GM19395 (cell line): ENCODE measurements around the gene DICER1.

ENCODE experiments used
- ATAC-seq: cut with Tn5 transposase; IDR thresholded peaks from one replicate; pipeline ENCODE4 v1.9.1; 2021; ENCODE audit warnings: mild to moderate bottlenecking, moderate library complexity; ENCODE audit not compliant: unreplicated experiment

DICER1 gene

DNA sequence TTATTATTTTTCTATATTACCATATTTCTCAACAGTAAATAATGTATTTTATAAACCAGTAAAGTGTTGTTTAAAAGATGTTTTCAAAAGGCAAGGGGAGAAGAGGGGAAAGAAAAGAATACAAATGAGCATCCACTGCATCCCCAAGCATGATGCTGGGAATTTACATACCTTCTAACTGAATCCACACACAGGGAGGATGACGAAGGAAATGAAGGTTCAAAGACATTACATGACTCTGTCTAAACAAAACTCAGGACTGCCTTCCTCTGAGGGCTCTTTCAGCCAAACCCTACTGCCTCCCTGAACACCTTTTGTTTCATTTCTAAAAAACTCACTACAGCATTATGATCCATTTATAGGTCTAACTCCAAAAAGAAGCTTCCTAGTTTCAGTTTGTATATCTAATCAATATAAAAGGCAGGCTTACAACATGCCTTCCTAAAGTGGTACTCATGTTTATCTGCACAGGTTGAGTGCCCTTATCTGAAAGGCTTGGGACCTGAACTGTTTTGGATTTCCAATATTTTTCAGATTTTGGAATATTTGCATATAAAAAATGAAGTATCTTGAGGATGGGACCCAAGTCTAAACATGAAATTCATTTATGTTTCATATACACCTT lies 30.3 kb downstream of the DICER1 start:
- no peak for ATAC-seq

DNA sequence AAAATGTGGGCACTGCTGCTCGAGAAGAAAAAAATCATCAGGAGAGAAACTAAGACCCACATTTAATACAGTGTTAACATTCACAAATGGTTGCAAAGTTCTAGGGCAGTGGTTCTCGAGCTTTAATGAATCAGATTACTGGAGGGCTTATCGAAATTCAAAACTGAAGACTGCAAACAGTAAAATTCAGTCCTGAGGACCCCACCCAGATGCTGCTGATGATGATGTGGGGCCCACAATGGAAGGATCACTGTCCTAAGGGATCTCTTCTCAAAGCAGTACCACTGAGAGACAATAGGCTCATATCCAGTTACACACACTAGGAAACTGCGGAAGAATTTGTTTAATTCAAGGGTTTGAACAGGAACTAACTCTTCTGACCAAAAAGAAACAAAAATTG lies 31.4 kb downstream of the DICER1 start:
- ATAC-seq: no peak

DNA sequence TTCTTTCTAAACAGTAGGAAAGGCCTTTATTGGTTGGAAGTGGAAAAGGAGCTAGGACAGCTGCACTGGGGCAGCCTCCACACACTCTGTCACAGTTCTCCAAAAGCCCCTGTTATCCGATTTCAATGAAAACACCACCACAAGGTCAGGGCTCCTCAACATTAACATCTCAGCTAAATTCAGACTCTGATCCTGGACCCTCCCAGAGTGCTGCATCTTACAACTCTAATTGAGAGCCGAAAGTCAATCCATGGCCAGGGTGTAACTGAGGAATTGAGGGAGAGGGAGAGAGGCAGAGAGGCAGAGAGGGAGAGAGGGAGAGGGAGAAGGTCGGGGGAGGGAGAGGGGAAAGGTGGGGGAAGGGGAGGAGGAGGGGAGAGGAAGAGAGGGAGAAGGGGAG lies 32.1 kb downstream of the DICER1 start:
- no peak for ATAC-seq

DNA sequence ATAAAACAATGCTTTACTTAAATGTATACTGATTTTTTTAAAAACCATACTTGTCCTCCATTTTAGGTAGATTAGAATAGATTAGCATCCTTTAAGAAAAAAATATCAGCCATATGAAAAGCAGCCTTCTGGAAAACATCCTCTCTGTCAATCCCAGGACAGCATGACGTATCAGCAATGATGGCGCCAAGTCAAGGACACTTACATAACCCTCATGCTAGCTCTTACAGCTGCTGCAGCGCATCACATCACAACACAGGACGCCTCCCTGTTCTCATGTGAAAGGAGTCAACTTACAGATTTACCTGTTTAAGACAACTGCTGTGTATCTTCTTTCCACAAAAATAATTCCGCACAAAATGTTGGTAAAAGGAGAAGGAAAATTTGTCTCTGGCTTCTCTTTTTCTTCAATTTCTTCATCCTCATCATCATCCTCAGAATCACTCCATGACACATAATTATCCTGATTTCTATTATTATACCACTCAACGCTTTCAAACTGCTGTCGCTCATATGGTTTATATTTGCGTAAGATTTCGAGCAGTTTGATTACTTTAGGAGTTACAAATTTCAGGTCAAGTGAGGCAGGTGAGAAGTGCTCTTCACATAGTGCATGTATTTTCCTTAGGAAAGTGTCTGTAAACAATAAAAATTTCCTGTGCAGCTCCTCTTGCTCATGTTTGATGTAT lies 33.3 kb downstream of the DICER1 start:
- no peak for ATAC-seq

DNA sequence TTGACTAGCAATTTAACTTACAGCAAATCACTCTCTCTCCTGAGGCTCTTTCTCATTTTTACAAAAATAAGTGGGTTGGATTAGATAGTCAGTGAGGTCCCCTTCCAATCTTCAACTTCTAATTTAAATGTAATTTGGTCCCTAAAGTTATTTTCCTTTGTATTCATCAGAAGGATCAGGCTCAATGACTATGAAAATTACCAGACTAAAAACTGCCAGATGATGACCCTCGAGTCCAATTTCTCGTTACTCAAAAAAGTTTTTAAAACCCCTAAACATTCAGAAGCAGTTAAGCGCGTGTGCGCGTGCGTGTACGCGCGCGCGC lies 34.7 kb downstream of the DICER1 start:
- no peak for ATAC-seq

DNA sequence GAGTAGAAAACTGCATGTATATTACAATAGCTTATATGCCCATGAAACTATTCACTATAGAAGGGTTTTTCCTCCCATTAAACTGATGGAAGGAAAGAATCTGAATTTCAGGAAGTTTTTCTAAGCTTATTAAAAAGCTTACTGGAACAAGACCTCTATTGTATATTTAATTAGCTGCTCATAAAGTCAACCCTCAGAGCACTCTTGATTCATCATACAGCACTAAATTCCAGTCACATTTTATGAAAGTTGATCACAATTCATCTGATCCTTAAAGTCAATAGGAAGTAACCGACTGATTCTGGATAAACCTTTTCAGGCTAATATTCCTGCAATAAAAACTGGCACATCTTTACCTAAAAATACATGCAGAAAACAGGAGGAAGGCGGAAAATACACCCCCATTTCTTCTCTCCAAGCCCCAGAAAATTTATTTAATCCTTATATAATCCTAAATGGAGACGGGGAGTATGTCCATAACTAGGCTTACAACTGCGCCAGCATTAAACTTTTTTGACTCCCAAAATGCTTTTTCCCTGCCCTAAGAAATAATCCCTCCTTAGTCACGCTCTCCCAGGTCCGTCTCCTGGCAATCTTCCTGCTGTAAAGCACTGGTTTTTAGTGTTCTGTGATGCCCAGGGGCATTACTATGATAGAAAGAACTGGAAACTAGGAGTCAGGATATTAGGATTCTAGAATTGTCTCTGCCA lies 35.3 kb downstream of the DICER1 start:
- ATAC-seq: no peak

DNA sequence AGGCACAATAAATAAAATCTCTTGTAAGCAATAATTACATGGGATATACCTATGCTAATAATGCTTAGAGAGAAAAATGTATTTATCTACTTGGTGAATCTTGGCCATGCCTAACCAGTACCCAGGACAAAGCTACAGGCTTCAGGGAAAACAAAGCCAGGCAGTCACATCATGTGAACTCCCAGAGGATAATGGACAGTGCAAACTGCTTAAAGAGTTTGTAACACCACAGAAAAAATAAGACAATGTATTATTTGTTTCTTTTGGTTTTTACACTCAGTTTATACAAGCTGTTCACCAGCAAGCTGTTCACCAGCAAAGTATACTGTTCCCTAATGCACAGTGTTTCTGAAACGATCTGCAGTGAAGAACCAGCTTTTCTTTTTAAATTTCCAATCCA lies 38.0 kb downstream of the DICER1 start:
- ATAC-seq: no peak

DNA sequence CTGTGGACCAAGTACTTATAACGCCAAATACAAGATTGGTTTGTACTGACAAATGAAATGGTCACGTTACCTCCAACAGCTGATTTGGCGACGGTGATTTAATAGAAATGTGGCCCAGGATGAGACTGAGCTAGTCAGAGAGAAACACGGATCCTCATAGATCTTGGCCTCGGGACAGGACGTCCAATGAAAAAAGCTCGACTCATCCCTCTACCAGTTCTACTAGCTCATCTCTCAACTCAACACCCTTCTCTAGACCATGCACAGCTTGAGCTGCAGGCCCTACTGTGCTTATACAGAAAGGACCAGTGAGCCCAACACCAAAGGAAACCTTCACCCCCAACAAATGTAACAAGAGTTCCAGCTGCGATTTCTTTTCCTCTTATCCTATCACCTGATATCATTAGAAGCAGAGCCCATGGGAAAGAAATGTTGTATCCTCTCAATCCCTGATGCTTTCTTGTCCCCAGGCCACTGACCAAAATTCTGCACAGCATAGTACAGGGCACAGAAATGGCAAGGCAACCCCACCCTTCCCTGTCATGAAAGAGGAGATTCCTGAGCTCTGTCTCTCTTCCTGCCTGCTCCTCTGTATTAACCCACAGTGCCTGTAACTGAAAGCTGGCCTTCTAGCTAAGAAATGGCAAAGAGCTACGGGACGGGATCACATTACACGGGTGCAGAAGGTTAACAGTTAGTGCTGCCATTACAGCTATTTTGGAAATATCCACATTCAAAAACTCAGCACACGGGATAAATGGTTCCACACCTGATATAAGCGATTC lies 39.2 kb downstream of the DICER1 start:
- ATAC-seq: no peak

DNA sequence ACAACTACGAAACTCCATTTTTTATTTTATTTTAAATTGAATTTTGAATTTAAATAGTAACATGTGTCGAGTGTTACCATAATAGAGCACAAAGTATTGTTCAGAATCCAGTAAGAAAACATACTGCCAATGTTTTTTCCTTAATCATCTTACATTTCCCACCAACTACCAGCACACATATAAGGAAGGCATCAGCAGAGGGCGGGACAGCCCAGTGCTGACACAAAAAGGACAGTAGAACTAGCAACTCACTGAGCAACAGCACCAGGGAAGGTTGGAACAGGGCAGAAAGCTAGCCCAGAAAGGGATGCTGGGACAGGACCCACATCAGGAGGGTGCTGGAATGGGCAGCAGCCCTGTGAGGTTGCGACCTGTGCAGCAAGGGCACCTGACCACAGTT lies 43.9 kb downstream of the DICER1 start:
- no peak for ATAC-seq

DNA sequence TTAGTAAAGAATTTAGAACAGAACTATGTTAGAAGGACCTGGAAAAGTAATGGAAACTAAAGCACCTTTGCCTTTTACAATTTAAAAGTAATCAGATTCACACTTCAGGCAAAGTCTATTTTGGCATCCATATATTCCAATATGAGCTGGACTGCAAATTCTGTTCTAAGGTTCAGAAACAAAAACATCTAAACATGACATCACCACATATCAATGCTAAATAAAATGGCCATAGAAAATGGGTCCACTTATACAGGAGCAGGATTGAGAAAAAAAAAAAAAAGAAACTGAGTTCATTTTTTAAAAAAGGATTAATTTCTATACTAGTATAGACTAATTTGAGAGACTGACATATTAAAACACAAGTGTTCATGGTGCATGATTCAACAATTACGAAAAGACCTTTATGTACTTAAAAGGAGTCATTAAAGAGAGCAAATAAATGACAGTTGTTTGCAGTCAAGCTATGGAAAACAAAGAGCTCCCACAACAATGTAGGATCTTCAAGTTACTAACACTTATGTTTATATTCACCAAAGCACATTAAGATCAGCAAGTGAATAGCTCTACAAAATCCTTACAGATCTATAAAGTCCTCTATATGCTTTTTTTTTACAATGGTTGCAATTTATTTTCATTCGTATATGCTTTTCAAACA lies 45.7 kb downstream of the DICER1 start:
- no peak for ATAC-seq

DNA sequence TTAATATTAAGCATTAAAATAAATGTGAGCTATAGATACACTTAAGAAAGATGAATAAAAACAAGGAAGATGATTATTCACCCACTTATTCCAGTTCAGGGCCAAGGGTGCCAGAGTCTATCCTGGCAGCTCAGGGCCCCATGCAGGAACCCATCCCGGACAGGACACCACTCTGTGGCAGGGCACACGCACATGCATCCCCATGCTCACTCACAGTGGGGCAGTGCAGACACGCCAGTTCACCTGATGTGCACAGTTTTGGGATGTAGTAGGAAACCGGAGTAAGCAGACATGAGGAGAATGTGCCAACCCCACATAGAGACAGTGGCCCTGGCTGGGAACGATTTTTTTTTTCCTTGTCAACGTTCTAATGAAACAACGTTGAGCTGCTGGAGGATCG lies 47.2 kb downstream of the DICER1 start:
- no peak for ATAC-seq

DNA sequence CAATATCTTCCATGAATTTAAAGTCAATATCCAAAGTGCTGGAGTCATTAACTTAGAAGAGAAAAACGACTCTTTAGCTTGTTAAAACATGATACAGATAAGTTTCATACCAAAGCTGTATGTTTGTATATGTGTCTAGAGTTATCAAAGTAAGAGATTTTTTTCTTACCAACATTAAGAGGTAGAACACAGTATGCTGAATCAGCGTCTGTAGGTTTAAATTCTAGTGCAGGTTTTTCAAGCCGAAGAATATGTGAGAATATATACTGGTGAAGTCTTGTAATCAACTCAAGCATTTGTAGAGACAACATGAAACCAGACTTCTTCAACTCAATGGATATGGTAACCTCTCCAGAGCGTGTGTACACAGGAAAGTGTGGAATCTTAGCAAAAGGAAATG lies 49.6 kb downstream of the DICER1 start:
- no peak for ATAC-seq

DNA sequence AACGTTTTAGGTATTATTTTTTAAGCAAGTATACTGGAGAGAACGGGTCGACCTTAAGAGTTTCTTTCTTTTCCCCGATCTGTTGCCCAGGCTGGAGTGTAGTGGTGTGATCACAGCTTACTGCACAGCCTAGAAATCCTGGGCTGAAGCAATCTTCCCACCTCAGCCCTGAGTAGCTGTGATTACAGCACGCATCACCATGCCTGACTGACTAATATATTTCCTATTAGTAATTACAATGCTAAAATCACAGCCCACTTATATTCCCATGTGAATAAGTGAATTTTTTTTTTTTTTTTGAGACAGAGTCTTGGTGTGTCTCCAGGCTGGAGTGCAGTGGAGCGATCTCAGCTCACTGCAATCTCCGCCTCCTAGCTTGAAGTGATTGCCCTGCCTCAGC lies 50.4 kb downstream of the DICER1 start:
- ATAC-seq: no peak

DNA sequence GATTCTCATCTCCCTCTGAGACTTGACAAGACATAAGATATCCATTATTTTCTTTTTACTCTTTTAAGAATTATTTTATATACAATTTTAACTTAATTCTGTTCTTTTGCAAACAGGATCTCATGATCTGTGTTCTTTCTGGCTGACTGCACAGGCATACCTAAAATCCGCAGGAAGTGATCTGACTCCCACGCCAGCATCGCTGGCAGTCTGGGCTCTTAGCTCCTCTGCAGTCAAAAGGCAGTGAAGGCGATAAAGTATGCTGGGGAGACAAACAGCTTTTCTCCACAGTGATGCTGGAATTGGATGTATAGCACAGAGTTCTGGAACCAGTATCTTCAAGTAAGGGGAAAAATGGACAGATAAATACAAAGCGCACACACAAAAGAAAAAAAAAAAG lies 52.4 kb downstream of the DICER1 start:
- ATAC-seq: no peak

DNA sequence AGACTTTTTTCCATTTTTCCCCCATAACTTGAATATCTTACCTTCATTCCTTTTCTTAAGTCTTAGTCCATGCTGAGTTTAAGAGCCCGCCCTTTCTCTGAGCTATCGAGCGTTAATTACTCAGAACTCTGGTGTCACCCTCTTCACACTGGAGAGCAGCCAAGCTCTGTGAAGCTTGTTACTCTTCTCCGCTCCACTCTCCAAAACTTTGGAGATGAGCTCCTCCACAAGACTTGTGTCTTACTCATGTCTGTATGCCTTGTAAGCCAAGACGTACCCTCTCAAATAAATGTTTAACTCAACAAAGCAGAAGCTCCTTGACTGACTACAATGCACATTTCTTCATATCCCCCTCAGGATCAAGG lies 54.7 kb downstream of the DICER1 start:
- ATAC-seq: no peak

DNA sequence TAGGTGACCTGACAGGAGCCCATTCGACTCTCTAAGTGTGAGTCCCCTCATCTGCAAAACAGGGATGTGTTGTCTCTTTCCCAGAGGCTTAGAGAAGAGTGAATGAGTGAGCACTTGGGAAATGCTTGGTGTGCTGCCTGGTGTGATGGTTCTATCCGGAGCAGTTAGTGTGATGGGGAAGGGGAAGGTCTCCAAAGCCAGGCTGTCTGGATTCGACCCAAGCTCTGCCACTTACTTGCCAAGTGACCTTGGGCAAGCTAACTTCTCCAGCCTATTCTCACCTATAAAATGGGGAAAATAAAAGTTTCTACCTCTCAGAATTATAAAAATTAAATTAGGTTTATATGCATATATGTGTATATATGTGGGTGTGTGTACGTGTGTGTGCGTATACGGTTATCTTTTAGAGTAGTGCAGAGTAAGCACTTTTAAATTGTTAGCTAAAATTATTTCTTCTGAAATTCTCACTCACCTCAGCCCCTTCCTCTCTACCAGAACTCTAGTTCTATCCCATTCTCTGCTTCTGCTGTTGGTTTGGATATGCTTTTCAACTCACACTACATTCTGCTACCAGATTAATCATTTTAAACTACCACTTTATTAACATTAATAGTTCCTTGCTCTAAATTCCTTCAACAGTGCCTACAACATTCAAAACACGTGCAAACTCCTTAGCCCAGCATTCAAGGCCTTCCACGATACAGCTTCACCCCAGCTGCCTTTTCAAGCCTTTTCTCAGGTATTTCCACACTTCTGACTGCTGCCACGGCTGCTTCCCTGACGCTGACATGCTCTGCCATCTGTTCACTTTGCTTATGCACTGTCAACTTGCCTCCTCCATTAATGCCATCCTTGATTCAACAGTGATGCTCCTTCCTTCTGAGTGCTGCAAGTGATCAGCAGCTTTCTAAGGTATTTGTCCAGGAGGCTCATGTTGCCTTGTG lies 55.3 kb downstream of the DICER1 start:
- no peak for ATAC-seq

DNA sequence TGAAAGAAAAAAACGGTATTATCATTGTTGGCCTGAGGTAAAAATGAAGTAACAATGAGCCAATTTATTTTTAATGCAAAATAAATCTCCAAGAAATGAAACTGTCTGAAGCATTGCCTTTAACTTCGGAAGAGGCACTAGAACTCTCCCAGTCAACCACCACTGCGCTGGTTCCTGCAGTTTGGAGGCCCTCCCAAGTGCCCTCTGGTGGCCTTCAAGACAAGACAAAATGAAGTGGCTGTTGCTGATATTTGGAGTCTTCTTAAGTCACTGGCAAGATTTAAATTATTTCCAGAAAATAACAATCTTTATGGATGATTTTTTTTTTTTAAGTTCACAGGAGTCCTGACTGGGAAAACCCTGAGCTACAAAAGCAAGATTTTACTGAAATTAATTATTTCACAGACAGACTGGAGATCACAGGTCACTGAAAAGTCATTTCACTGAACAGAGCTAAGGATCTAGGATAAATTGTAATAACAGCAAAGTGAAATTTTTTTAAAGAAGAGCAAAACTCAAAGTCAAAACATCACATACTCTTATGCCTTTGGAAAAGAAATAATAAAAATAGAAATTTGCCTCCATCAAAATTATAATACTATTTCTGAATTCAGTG lies 58.2 kb downstream of the DICER1 start:
- no peak for ATAC-seq

DNA sequence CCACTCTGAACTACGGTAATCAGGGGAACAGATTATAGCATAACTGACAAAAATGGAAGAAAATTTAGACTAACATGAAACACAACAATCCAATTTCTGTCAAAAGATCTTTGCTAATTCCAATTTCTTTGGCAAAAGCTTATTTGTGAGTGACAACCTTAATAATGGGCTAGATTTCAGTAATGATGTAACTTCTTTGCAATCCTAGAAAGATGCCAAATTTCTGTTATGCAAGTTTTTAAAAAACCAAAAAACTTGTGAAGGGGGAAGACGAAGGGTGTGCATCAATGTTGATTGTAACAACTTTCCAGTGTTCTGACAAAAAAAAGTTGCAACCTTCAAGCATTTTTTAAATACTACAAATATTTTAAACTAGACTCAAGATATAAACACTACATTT lies 59.9 kb downstream of the DICER1 start:
- ATAC-seq: no peak

DNA sequence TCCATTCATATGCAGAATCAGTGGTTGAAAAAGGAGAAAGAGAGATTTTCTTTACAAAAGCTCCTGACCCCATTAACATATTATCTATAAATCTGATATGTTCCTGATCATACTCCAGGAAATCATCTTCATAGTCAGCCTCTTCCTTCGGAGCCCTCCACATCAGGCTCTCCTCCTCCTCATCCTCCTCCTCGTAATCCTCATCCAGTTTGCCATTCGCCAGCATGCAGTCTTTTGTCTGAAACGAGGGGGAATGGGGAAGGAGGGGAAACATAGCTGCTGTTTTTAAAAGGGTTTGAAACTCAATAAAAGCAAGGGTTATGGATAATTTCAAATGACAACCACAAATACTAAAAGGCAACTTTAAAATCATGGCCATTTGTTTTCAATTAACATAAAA lies 60.9 kb downstream of the DICER1 start:
- ATAC-seq: no peak

DNA sequence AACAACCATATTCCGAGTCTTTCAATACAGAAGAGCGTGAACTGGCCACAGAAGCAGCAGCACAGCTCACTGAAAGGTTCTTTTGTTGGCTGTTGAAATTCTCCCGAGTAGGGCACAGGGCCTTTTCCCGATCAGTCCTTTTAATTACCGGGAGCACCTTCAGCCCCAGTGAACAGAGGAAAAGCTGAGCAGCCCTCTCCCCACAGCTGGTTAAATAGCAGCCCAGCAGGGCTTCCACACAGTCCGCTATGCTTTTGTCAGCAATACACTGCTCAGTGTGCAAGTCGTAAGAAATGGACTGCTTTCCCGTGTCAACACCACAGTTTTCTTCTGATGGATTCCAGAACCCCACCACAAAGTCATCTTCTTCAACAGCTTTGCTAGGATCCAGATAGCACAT lies 61.3 kb downstream of the DICER1 start:
- no peak for ATAC-seq
